Measurements from ENCODE around the gene FHL1. TPM values are rescaled to one million over a fixed set of nuclear protein-coding genes. Genes with fewer than 3 reads are reported as not detected.

Gene FHL1
- total RNA-seq, 1 donor: 98.1 TPM

- no peak for TF ChIP-seq CTCF (IDR thresholded peaks at IDR 0.05; ENCODE audit: insufficient read depth, low read length)
- peak; percentile 71 for DNase-seq (ENCODE audit: low read depth)
- no peak overlapping the region for H3K4me3 ChIP-seq (ENCODE audit: low read depth, low read length)
Observed at GRCh38 chrX:136214551-136214950, 67.2 kb downstream of the FHL1 start.

- no peak for TF ChIP-seq CTCF (IDR thresholded peaks at IDR 0.05; ENCODE audit: insufficient read depth, low read length)
- no peak overlapping the region for H3K4me3 ChIP-seq (ENCODE audit: low read depth, low read length)
- no peak for DNase-seq (ENCODE audit: low read depth)
Observed at GRCh38 chrX:136215559-136215958, 68.2 kb downstream of the FHL1 start.

- no peak for TF ChIP-seq CTCF (IDR thresholded peaks at IDR 0.05; ENCODE audit: insufficient read depth, low read length)
- no peak for DNase-seq (ENCODE audit: low read depth)
- no peak overlapping the region for H3K4me3 ChIP-seq (ENCODE audit: low read depth, low read length)
Observed at GRCh38 chrX:136219893-136220292, 72.6 kb downstream of the FHL1 start.

GRCh38 chrX:136220540-136220939 is 73.2 kb downstream of the FHL1 start:
- no peak overlapping the region for H3K4me3 ChIP-seq (ENCODE audit: low read depth, low read length)
- TF ChIP-seq CTCF (IDR thresholded peaks at IDR 0.05; ENCODE audit: insufficient read depth, low read length): no peak
- DNase-seq (ENCODE audit: low read depth): no peak

- H3K4me3 ChIP-seq (ENCODE audit: low read depth, low read length): no peak overlapping the region
- no peak for DNase-seq (ENCODE audit: low read depth)
- no peak for TF ChIP-seq CTCF (IDR thresholded peaks at IDR 0.05; ENCODE audit: insufficient read depth, low read length)
Observed at GRCh38 chrX:136220951-136221350, 73.6 kb downstream of the FHL1 start.

GRCh38 chrX:136221851-136222513 is 74.6 kb downstream of the FHL1 start:
- no peak for TF ChIP-seq CTCF (IDR thresholded peaks at IDR 0.05; ENCODE audit: insufficient read depth, low read length)
- DNase-seq (ENCODE audit: low read depth): no peak
- H3K4me3 ChIP-seq (ENCODE audit: low read depth, low read length): no peak overlapping the region

GRCh38 chrX:136227074-136227473 is 79.7 kb downstream of the FHL1 start:
- no peak for DNase-seq (ENCODE audit: low read depth)
- TF ChIP-seq CTCF (IDR thresholded peaks at IDR 0.05; ENCODE audit: insufficient read depth, low read length): no peak
- H3K4me3 ChIP-seq (ENCODE audit: low read depth, low read length): no peak overlapping the region
